GM08714 (cell line): Measurements from ENCODE around the gene MRPL28.
"Not testable (repeated sequence)": the region's sequence is repeated elsewhere in the genome, so short reads cannot be mapped to it uniquely, and the experiment has no call there.

ENCODE experiments used
- H3K4me3 ChIP-seq: fragments of 200-500 bp; sonication (Bioruptor generic); 2 replicates; pipeline ENCODE4 v1.5.1; 2014; ENCODE audit warnings: mild to moderate bottlenecking, low read length, inconsistent platforms
- ZNF274 ChIP-seq: IDR thresholded peaks from 2 replicates; pipeline ENCODE4 v1.6.1; 2012; ENCODE audit warnings: mild to moderate bottlenecking, low read depth, low read length

MRPL28 gene

DNA sequence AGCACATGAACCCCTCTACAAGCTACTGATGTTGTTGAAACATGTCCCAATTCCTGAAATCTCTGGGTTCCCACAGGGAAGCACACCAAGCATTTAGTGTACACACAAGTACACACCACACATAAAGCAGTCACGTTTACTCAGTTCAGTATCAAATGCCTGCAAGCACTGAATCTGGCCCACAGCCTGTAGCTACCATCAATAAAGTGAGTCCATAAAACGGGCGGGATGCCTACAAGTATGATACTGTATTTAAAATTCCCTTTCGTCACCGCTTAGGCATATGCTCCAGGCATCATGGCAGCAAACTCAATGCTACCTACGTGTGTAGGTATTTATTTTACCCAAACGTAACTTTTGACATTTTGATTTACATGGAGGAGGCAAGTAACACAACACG, 20.1 kb downstream of the MRPL28 start:
- no peak overlapping the region for H3K4me3 ChIP-seq
- no peak for TF ChIP-seq ZNF274

DNA sequence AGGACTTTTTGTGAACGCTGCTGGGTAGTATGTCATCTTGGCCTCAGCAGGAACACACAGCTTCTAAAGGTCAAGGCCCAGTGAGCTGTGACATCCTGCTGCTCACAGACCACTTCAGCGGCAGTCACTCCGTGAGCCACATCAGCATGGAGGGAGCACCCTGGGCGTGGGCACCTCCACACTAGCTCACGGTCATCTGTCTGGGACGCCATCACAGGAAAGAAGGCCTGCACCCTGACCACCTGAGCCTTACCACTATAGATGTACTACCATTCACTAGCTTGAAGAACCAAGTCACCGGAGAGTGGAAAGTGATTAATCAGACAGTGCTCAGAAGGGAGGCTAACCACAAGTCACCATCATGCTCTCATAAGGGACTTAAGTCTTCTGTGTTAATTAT, 21.1 kb downstream of the MRPL28 start:
- no peak for TF ChIP-seq ZNF274
- peak overlapping the region; percentile 7; the same call in 1 of the 2 replicates for H3K4me3 ChIP-seq

DNA sequence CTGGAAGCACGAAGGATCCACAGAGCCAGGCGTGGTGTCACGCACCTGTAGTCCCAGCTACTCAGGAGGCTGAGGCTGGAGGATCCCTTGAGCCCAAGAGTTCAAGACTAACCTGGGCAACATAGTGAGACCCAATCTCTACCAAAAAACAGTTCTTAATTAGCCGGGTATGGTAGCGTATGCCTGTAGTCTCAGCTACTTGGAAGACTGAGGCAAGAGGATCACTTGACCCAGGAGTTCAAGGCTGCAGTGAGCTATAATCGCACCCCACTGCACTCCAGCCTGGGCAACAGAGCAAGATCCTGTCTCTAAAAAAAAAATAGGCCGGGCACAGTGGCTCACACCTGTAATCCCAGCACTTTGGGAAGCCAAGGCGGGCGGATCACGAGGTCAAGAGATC, 21.8 kb downstream of the MRPL28 start:
- not testable (repeated sequence) for H3K4me3 ChIP-seq

DNA sequence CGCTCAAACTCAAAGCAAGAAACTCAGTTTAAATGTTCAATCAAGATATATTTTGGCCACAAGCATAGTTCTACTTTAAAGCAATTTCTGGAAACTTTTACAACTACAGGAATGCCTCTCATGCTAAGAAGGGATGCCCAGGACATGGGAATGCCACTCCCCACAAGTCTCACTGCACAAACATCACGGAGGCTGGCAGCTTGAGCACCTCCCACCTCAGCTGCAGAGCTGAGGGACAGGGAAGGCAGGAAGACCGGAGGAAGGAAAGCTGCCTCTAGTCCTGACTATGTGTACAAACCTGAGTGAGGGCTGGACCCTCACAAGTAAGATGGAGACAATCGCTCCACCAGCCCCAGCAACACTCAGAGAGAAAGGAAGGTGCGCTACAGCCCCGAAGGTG, 23.1 kb downstream of the MRPL28 start:
- no peak for TF ChIP-seq ZNF274
- no peak overlapping the region for H3K4me3 ChIP-seq

DNA sequence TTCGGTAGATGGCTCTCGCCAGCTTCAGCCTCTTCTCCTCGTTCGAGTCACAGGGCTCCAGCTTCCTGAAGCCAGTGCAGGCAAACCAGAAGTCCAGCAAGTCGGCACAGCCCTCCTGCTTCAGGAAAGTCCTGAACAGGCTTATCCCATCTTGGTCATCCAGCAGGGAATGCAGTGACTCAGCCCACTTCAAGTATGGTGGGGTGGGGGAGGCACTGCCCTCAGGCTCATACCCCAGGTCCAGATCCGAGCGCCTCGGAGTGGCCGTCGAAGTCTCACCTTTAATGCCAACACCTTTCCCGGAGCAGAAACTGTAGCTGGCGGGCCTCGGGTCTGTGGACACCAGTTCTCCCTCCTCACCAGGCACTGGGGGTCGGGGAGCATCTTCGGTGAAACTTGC, 23.8 kb downstream of the MRPL28 start:
- no peak for TF ChIP-seq ZNF274
- H3K4me3 ChIP-seq = no peak overlapping the region

DNA sequence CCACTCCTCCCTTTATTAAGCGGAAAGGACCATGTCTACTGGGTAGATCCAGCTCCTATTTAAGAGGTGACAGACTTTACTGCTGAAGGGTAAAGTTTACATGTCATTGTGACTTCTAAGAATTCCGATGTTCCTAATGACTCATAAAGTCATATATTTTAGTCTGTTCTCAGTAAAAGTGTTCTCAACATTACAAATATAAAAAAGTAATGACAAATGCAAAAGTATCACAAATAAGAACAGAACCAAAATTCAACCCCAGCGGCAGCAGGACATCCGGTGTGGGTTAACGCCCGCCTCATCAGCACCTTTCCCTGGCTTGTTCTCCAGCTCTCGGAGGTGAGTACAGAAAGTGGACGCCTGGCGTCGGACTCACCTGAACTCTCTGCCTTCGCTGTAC, 24.6 kb downstream of the MRPL28 start:
- H3K4me3 ChIP-seq = no peak overlapping the region
- no peak for TF ChIP-seq ZNF274

DNA sequence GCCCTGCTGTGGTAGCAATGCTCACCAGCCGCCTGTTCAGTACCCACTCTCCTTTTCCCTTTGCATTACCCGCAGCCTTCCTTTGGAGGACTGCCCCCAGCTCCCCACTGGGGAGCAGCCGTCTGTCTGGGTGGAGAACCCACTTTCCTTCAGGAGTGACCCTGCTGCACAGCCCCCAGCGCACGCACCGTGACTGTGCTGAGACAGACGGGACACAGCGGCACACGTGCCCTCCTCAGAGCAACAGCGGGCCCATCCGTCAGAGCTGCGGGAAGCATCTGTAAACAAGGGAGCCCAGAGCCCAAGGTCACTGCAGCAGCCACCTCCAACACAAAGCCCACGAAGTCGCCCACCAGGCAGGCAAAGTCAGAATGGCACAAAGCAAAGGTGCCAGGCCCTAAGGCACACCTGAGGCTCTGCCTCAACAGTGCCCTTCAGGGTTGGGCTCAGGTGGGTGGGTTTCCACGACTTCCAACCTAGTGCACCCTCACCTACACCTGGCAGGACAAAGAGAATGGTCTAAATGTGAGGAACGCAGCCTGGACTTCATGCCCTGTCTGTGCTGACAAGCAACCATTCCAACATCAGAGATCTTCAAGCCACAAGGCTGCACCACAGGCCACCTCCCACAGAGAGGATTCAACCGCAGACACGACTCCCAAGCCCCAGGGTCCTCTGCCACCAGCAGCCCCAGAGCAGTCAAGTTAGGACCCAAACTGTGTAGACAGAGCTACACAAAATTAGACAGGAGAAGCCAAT, 27.7 kb downstream of the MRPL28 start:
- TF ChIP-seq ZNF274 = no peak

DNA sequence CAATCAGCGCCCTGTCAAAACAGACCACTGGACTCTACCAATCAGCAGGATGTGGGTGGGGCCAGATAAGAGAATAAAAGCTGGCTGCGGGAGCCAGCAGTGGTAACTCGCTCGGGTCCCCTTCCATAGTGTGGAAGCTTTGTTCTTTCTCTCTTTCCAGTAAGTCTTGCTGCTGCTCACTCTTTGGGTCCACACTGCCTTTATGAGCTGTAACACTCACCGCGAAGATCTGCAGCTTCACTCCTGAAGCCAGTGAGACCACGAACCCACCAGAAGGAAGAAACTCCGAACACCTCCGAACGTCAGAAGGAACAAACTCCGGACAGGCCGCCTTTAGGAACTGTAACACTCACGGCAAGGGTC, 28.4 kb downstream of the MRPL28 start:
- H3K4me3 ChIP-seq = not testable (repeated sequence)

More for the DNA sequence above, 27.7 kb downstream of the MRPL28 start:
- H3K4me3 ChIP-seq = no peak overlapping the region

DNA sequence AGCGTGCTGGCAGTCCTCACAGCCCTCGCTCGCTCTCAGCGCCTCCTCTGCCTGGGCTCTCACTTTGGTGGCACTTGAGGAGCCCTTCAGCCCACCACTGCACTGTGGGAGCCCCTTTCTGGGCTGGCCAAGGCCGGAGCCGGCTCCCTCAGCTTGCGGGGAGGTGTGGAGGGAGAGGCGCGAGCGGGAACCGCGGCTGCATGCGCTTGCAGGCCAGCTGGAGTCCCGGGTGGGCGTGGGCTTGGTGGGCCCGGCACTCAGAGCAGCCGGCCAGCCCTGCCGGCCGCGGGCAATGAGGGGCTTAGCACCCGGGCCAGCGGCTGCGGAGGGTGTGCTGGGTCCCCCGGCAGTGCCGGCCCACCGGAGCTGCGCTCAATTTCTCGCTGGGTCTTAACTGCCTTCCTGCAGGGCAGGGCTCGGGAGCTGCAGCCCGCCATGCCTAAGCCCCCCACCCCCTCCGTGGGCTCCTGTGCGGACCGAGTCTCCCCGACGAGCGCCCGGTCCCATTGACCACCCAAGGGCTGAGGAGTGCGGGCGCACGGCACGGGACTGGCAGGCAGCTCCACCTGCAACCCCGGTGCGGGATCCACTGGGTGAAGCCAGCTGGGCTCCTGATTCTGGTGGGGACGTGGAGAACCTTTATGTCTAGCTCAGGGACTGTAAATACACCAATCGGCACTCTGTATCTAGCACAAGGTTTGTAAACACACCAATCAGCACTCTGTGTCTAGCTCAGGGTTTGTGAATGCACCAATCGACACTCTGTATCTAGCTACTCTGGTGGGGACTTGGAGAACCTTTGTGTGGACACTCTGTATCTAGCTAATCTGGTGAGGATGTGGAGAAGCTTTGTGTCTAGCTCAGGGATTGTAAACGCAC, 29.0 kb downstream of the MRPL28 start:
- not testable (repeated sequence) for H3K4me3 ChIP-seq

DNA sequence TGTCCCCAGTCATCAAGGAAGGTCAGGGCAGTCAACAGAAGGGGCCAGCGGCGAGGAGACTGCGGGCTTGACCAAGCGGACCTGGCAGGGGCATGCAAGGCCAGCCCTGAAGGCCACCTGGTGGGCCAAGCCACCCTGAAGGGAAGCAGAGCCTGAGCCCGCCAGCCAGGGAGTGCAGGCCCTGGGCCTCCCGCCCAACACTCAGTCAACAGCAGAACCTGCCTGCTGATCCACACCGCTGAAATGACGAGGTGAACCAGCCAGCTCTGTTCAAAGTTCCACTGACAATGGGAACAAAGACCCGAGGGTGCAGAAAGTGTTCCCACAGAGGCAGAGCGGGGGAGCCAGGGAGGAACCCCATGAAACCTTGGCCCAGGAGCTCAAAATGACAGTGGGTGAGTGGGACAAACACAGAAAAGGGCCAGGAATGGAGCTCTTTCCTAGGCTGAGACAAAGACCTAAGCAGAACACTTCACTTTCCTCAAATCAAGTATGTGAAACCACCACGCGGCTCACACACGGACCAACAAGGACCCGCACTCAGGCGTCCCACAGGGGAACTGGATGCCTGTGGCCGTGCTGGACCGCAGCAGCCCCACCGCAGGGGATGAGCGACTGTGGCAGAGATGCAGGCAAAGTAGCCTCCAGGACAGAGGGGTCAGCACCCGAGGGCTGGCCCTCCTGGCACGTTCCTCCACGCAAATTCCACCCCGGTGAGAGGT, 29.8 kb downstream of the MRPL28 start:
- no peak overlapping the region for H3K4me3 ChIP-seq
- TF ChIP-seq ZNF274 = no peak

DNA sequence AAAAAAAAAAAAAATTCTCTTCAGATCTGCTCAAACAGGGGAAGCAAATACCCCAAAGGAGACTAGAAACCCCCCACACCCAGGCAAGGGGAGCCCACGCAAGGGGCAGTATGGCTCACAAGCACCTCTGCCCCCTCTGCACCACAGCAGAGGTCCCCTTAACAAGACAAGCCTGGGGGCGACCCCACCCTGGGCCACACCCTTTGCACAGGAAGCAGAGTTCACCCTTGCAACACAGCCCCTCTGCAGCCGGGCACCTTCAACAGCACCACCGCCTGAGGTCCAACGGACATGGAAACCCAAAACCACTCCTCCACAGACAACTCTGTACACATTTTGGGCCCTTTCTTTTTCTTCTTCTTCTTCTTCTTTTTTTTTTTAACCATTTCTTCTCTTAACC, 30.7 kb downstream of the MRPL28 start:
- no peak overlapping the region for H3K4me3 ChIP-seq
- TF ChIP-seq ZNF274 = no peak

DNA sequence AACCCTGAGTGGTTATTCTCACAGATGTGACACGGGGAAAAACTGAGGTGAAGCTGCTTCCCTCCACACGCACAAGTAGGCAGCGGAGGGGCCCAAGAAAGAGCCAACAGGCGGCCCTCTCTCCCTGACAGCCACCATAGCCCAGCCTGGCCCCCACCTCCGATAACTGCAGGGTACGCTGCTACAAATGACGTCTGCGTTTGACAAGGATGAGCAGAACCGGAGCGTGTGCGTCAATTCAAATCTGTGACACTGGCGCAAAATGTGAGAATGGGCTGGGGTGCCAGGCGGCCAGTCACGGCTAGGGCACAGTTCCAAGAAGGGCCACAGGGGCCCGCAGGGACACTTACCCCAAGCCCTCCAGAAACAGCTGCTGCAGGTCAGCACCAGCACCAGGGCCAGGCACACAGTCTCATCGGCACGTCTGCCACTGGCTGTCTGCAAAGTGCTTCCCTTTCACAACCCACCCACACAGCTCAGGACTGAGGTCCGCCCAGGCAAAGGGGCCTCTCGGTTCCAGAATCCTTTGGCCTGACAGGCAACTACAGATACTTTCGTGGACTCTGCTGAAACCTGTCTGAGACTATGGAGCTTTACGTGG, 32.3 kb downstream of the MRPL28 start:
- no peak overlapping the region for H3K4me3 ChIP-seq
- TF ChIP-seq ZNF274 = no peak

DNA sequence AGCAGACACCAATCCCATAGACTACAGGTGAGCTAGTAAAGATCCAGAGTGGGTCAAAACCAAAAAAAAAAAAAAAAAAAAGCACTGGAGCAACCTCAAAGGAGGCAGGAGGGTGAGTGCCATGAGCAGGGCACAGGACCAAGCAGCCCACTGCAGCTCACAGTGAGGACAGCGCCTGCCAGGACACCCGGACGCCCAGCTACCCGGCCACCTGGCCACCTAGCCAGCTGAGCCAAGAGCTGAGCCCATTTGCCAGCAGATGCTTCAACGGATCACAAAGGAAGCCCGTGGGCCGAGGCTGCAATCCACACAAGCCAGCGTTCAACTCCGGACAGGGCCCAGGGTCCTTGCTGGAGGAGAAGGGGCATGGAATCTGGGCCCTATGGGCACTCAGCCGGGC, 32.9 kb downstream of the MRPL28 start:
- TF ChIP-seq ZNF274 = no peak
- H3K4me3 ChIP-seq = no peak overlapping the region

DNA sequence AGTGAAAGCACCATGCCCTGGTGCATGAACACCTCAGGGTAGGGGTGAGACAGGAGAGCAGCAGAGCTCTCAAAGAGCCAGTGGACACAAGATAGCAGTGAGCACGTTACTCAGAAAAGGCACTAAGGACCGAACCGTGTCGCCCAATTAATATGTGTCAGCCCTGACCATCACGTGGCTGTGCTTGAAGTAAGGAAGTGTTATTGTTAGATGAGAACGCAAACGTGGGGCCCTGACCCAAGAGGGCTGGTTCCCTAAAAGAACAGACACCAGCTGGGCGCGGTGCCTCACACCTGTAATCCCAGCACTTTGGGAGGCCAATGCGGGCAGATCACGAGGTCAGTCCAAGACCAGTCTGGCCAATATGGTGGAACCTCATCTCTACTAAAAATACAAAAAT, 34.1 kb downstream of the MRPL28 start:
- H3K4me3 ChIP-seq = no peak overlapping the region
- TF ChIP-seq ZNF274 = no peak

DNA sequence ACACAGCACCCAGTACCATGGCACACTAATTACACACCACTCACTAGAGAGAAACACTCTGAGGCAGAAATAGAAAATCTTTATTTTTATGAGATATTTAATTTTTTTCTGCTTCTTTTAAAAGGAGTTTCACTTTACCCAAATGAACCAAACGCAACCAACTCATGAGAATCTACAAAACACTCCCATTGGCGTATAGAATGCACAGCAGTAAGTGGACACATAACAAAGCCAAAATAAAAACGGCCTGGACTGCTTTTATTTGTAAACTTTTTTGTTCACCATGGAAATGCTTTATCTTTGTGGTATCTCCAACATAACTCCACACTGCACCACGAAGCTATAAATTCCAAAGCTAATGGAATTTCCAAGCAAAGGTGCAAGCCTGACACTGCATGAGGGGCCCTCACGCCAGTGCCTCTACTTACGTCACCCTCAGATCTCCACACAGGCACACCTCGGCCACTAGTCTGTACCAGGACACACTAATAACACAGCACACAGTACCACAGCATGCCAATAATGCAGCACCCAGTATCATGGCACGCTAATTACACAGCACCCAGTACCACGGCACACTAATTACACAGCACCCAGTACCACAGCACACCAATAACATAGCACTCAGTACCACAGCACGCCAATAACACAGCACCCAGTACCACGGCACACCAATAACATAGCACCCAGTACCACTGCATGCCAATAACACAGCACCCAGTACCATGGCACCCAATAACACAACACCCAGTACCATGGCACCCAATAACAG, 35.3 kb downstream of the MRPL28 start:
- not testable (repeated sequence) for H3K4me3 ChIP-seq

DNA sequence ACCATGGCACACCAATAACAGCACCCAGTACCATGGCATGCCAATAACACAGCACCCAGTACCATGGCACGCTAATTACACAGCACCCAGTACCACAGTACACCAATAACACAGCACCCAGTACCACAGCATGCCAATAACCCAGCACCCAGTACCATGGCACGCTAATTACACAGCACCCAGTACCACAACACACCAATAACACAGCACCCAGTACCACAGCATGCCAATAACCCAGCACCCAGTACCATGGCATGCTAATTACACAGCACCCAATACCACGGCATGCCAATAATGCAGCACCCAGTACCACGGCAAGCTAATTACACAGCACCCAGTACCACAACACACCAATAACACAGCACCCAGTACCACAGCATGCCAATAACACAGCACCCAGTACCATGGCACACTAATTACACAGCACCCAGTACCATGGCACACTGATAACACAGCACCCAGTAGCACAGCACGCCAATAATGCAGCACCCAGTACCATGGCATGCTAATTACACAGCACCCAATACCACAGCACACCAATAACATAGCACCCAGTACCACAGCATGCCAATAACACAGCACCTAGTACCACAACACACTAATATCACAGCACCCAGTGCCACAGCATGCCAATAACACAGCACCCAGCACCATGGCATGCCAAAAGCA, 36.0 kb downstream of the MRPL28 start:
- not testable (repeated sequence) for H3K4me3 ChIP-seq
